ENCODE results near the gene TPRG1.

TPRG1 gene

DNA sequence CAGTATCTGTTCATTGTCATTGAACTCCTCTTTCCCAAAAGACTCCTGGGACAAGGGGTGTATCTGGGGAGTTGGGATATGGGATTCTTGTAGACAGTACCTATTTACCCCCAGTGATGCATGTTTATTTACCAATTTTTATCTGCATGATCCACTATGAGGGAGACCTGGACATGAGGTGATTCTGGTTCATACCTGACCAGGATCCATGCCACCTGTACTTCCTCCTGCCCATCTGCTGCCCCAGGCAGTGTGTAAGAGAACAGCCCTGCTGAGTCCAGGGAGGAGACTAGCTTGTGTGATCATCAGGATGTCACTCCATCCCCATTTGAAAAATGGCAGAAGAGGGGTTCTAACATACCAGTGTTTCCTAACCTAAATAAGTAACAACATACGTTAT lies 3.1 kb upstream of the TPRG1 start:
- Histone ChIP-seq H3K4me1 (no peaks in the 10 kb centered on the region), H3K27ac (no peak overlapping the region), H3K9ac (no peak overlapping the region), H3K27me3 (ENCODE audit: control insufficient read depth, insufficient read depth, low read length) (no peaks in the 10 kb centered on the region), H3K4me3 (ENCODE audit: low read depth, low read length) (no peak overlapping the region), H2AFZ (no peak overlapping the region), H3K36me3 (ENCODE audit: control insufficient read depth, insufficient read depth, low read length) (no peaks in the 10 kb centered on the region), H3K9me3 (ENCODE audit: control insufficient read depth, low read length) (no peaks in the 10 kb centered on the region), H3K79me2 (no peaks in the 10 kb centered on the region), H3K4me2 (ENCODE audit: low read length) (no peak overlapping the region)
- TF ChIP-seq, protein P1, sequence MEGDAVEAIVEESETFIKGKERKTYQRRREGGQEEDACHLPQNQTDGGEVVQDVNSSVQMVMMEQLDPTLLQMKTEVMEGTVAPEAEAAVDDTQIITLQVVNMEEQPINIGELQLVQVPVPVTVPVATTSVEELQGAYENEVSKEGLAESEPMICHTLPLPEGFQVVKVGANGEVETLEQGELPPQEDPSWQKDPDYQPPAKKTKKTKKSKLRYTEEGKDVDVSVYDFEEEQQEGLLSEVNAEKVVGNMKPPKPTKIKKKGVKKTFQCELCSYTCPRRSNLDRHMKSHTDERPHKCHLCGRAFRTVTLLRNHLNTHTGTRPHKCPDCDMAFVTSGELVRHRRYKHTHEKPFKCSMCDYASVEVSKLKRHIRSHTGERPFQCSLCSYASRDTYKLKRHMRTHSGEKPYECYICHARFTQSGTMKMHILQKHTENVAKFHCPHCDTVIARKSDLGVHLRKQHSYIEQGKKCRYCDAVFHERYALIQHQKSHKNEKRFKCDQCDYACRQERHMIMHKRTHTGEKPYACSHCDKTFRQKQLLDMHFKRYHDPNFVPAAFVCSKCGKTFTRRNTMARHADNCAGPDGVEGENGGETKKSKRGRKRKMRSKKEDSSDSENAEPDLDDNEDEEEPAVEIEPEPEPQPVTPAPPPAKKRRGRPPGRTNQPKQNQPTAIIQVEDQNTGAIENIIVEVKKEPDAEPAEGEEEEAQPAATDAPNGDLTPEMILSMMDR (IDR thresholded peaks at IDR 0.05): no peak

DNA sequence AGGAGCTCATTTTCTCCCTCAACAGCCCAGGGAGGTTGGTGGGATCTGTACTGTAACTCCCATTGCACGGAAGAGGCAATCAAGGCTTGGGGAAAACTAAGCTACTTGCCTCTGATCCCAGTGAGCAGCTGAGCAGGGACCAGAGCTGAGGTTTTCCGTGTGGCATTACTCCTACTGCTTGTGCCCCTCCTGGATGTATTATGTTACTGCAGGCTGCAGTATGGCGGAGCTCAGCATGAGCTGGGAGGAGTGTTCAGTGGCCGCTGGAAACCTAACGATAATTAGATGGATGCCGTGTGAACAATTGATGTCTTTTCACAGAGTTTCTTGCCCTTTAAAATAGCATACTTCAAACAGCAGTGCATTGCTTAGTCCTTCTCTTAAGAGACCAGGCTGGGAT lies 2.0 kb upstream of the TPRG1 start:
- no peak overlapping the region for H3K9ac ChIP-seq
- TF ChIP-seq, protein P1 (IDR thresholded peaks at IDR 0.05): no peak
- H3K4me3 ChIP-seq (ENCODE audit: low read depth, low read length): no peak overlapping the region
- no peaks in the 10 kb centered on the region for H3K9me3 ChIP-seq (ENCODE audit: control insufficient read depth, low read length)
- H3K4me2 ChIP-seq (ENCODE audit: low read length): no peak overlapping the region
- H3K27ac ChIP-seq: no peak overlapping the region
- no peak overlapping the region for H2AFZ ChIP-seq
- no peaks in the 10 kb centered on the region for H3K79me2 ChIP-seq
- H3K36me3 ChIP-seq (ENCODE audit: control insufficient read depth, insufficient read depth, low read length): no peaks in the 10 kb centered on the region
- H3K4me1 ChIP-seq: no peaks in the 10 kb centered on the region
- no peaks in the 10 kb centered on the region for H3K27me3 ChIP-seq (ENCODE audit: control insufficient read depth, insufficient read depth, low read length)

DNA sequence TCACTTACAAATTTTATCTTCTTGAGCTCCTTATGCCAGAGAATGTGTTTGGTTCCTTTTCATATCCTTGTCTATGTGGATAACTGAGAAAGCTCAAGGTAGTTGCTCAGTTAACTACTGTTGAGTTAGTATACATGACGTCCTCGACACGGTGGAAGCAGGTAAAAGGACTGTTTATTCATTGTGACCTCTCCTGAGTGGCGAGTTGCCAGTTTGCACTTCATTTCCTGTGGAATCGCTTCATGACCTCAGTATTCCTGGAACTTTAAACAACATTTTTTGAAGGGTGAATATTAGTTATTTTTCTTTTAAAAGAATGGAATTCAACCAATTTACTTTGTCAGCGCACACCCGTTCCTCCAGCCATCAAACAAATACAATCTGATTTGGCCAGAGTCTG lies 1.2 kb upstream of the TPRG1 start:
- H3K4me1 ChIP-seq: no peaks in the 10 kb centered on the region
- no peak overlapping the region for H3K9ac ChIP-seq
- no peak overlapping the region for H3K4me2 ChIP-seq (ENCODE audit: low read length)
- TF ChIP-seq, protein P1 (IDR thresholded peaks at IDR 0.05): no peak
- no peaks in the 10 kb centered on the region for H3K36me3 ChIP-seq (ENCODE audit: control insufficient read depth, insufficient read depth, low read length)
- H3K9me3 ChIP-seq (ENCODE audit: control insufficient read depth, low read length): no peaks in the 10 kb centered on the region
- no peaks in the 10 kb centered on the region for H3K27me3 ChIP-seq (ENCODE audit: control insufficient read depth, insufficient read depth, low read length)
- no peaks in the 10 kb centered on the region for H3K79me2 ChIP-seq
- no peak overlapping the region for H3K4me3 ChIP-seq (ENCODE audit: low read depth, low read length)
- no peak overlapping the region for H3K27ac ChIP-seq
- H2AFZ ChIP-seq: no peak overlapping the region

DNA sequence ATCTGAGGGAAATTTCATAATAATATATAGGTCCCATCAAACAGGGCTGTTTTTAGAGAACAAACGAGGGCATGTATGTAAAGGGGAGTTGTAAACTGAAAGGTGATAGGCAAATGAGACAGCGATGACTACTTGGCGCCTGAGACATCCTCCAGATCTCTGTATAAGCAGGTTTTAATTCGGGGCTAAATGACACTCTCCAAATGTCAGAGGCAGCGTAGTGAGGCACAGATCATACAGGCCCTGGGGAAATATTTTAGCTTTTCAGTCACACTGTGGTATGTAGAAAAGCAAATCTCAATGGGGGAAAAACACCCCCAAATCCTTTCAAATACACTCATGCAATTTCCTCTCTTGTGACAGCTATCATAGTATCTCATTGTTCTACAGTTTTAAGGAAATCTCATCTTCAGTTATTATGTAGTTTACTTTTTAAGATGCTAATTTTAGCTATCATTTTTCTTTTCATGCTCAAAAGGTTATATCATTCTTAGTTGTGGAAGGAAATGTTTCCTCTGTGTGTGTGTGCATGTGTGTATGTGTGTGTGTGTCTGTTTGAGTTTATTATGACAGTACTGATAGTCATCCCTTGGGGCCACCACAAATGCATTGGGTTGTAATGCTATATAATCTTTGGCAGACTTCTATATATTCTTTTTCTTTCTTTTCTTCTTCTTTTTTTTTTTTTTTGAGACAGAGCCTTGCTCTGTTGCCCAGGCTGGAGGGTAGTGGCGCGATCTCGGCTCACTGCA lies 1.1 kb downstream of the TPRG1 start:
- no peak overlapping the region for H3K4me3 ChIP-seq (ENCODE audit: low read depth, low read length)
- no peak overlapping the region for H3K27ac ChIP-seq
- no peak overlapping the region for H3K9ac ChIP-seq
- H3K9me3 ChIP-seq (ENCODE audit: control insufficient read depth, low read length): no peaks in the 10 kb centered on the region
- H3K36me3 ChIP-seq (ENCODE audit: control insufficient read depth, insufficient read depth, low read length): no peaks in the 10 kb centered on the region
- no peak overlapping the region for H3K4me2 ChIP-seq (ENCODE audit: low read length)
- TF ChIP-seq, protein P1 (IDR thresholded peaks at IDR 0.05): no peak
- H2AFZ ChIP-seq: no peak overlapping the region
- no peaks in the 10 kb centered on the region for H3K27me3 ChIP-seq (ENCODE audit: control insufficient read depth, insufficient read depth, low read length)
- no peaks in the 10 kb centered on the region for H3K4me1 ChIP-seq
- no peaks in the 10 kb centered on the region for H3K79me2 ChIP-seq

DNA sequence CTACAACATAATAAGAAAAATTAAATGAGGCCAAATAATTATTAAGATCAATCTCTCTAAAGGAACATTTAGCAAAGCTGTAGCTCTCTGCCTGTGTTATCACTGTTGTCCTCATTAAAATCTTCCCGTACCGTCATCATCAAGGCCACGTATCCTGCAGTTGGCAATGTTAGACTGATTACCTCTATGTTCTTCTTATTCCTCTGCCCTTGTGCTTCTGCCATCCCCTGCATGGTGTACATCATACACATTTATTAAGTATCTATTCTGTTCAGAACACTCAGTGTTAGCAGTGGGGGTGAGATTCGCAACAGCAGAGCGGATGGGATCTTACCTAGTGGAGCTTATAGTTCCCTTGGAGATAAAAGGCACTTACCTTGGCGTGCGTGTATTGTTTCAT lies 12.8 kb downstream of the TPRG1 start:
- Histone ChIP-seq H3K27me3 (ENCODE audit: control insufficient read depth, insufficient read depth, low read length) (no peaks in the 10 kb centered on the region), H3K27ac (no peak overlapping the region), H3K4me3 (ENCODE audit: low read depth, low read length) (no peak overlapping the region), H3K9me3 (ENCODE audit: control insufficient read depth, low read length) (no peaks in the 10 kb centered on the region), H3K36me3 (ENCODE audit: control insufficient read depth, insufficient read depth, low read length) (no peaks in the 10 kb centered on the region), H3K4me1 (no peaks in the 10 kb centered on the region), H2AFZ (no peak overlapping the region), H3K4me2 (ENCODE audit: low read length) (no peak overlapping the region), H3K9ac (no peak overlapping the region), H3K79me2 (no peaks in the 10 kb centered on the region)
- TF ChIP-seq, protein P1 (IDR thresholded peaks at IDR 0.05): no peak

Measured in parathyroid adenoma (tissue), 2 donors.